ENCODE results near the gene UBE2R2. TPM values are rescaled to one million over a fixed set of nuclear protein-coding genes. Genes with fewer than 3 reads are reported as not detected.
A peak's percentile ranks its signal among the peaks of the same experiment; 100 is the strongest.
"Not testable (repeated sequence)": the region's sequence is repeated elsewhere in the genome, so short reads cannot be mapped to it uniquely, and the experiment has no call there.

Gene UBE2R2
- total and polyA plus RNA-seq, 7 donors, result 20.3 to 62.9 (median 51.3) TPM

DNA sequence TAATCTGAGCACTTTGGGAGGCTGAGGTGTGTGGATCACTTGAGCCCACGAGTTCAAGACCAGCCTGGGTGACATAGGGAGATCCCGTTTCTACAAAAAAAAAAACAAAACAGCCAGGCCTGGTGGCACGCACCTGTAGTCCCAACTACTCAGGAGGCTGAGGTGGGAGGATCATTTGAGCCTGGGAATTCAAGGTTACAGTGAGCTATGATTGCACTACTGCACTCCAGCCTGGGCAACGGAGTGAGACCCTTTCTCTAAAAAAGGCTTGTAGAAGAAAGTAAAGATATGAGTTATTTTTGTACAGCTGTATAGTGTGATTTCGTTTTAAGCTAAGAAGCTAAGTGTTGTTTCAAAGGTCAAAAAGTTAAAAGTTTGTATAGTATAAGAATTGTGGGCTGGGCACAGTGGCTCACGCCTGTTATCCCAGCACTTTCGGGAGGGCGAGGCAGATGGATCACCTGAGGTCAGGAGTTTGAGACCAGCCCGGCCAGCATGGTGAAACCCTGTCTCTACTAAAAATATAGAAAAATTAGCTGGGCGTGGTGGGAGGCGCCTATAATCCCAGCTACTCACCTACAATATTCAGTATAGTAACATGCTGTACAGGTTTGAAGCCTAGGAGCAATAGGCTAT, 18.8 kb downstream of the UBE2R2 start:
- H3K36me3 ChIP-seq (ENCODE audit: insufficient read depth in 1 of 2, low read depth in 1 of 2), result no peaks in the 10 kb centered on the region
- H3K4me3 ChIP-seq, result no peak overlapping the region
- TF ChIP-seq, protein P1, sequence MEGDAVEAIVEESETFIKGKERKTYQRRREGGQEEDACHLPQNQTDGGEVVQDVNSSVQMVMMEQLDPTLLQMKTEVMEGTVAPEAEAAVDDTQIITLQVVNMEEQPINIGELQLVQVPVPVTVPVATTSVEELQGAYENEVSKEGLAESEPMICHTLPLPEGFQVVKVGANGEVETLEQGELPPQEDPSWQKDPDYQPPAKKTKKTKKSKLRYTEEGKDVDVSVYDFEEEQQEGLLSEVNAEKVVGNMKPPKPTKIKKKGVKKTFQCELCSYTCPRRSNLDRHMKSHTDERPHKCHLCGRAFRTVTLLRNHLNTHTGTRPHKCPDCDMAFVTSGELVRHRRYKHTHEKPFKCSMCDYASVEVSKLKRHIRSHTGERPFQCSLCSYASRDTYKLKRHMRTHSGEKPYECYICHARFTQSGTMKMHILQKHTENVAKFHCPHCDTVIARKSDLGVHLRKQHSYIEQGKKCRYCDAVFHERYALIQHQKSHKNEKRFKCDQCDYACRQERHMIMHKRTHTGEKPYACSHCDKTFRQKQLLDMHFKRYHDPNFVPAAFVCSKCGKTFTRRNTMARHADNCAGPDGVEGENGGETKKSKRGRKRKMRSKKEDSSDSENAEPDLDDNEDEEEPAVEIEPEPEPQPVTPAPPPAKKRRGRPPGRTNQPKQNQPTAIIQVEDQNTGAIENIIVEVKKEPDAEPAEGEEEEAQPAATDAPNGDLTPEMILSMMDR (IDR thresholded peaks at IDR 0.05), result no peak
- WGBS, 3 donors, result 69 to 87% (median 74%) methylated on average over 11 of the region's 11 CpGs
- intact Hi-C loops (cut with DNase I), result no loop called here
- peaks cover 38% of the 10 kb centered on the region for H3K4me1 ChIP-seq
- DNase-seq (no peak), ATAC-seq (peak in 2 of 4 donors; percentile 4 to 6)
- peak overlapping the region; percentile 67 for H3K27ac ChIP-seq
- H3K27me3 ChIP-seq (ENCODE audit: insufficient read depth in 3 of 3, low read length in 2 of 3), result no peaks in the 10 kb centered on the region
- H3K9me3 ChIP-seq, result no peaks in the 10 kb centered on the region

DNA sequence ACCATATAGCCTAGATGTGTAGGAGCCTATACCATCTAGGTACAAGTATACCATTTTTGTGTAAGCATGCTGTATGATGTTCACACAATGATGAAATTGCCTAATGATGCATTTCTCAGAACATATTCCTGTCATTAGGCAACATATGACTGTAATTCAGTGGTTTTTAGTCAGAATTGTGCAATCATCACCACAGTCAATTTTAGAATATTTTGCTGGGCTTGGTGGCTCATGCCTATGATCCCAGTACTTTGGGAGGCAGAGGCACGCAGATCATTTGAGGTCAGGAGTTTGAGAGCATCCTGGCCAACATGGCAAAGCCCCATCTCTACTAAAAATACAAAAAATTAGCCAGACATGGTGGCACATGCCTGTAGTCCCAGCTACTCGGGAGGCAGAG, 19.3 kb downstream of the UBE2R2 start:
- H3K27me3 ChIP-seq (ENCODE audit: insufficient read depth in 3 of 3, low read length in 2 of 3); H3K9me3 ChIP-seq; H3K4me3 ChIP-seq; H3K36me3 ChIP-seq (ENCODE audit: insufficient read depth in 1 of 2, low read depth in 1 of 2); intact Hi-C loops (cut with DNase I): not testable (repeated sequence)
- 18 to 39% (median 22%) methylated on average over 2 of the region's 2 CpGs for WGBS, 3 donors
- ATAC-seq (peak; percentile 61 to 82 (median 70)), DNase-seq (peak; percentile 41 to 62)
- Histone ChIP-seq H3K27ac (peak overlapping the region; percentile 67), H3K4me1 (peaks cover 43% of the 10 kb centered on the region)

DNA sequence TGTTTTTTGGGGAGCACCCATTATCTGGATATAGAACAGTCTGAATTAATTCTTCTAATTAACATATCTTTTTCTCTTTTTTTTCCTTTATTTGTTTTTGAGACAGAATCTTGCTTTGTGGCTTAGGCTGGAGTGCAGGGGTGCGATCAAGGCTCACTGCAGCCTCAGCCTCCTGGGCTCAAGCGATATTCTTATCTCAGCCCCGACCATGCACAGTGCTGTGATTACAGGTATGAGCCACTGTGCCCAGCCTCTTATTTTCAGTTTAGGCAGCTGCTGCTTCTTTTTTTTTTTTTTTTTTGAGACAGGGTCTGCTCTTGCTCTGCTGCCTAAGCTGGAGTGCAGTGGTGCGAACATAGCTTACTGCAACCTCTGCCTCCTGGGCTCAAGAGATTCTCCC, 20.2 kb downstream of the UBE2R2 start:
- H3K27ac ChIP-seq, result no peak overlapping the region
- ATAC-seq (no peak), DNase-seq (no peak)
- H3K36me3 ChIP-seq (ENCODE audit: insufficient read depth in 1 of 2, low read depth in 1 of 2), result no peaks in the 10 kb centered on the region
- intact Hi-C loops (cut with DNase I), result no loop called here
- H3K4me1 ChIP-seq, result peaks cover 52% of the 10 kb centered on the region
- 75 to 94% (median 81%) methylated on average over 4 of the region's 4 CpGs for WGBS, 3 donors
- H3K27me3 ChIP-seq (ENCODE audit: insufficient read depth in 3 of 3, low read length in 2 of 3), result no peaks in the 10 kb centered on the region
- TF ChIP-seq, protein P1 (IDR thresholded peaks at IDR 0.05), result no peak
- H3K9me3 ChIP-seq, result no peaks in the 10 kb centered on the region
- H3K4me3 ChIP-seq, result no peak overlapping the region

DNA sequence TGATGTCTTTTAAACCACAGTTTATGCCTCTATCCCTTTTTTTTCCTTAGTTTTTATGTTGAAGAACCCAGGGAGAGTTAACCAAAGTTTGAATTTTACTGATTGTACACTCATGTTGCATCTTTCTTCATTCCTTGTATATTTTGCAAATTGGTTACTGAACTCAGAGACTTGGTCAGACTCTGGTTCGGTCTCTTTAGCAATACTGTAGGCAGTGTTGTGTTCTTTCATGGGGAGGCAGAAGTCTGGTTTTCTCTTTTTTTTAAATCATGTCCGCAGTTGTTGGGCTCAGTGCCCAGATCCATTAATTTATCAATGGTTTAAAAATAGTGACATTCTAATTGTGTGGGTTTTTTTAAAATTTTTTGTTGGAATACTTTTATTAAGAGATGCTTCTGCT, 23.4 kb downstream of the UBE2R2 start:
- H3K4me1 ChIP-seq, result peaks cover 67% of the 10 kb centered on the region
- intact Hi-C loops (cut with DNase I), result no loop called here
- H3K36me3 ChIP-seq (ENCODE audit: insufficient read depth in 1 of 2, low read depth in 1 of 2), result no peaks in the 10 kb centered on the region
- ATAC-seq, result no peak
- H3K9me3 ChIP-seq, result no peaks in the 10 kb centered on the region
- H3K4me3 ChIP-seq, result no peak overlapping the region
- TF ChIP-seq, protein P1 (IDR thresholded peaks at IDR 0.05), result no peak
- no peak overlapping the region for H3K27ac ChIP-seq
- no peak for DNase-seq
- H3K27me3 ChIP-seq (ENCODE audit: insufficient read depth in 3 of 3, low read length in 2 of 3), result no peaks in the 10 kb centered on the region
- 39 to 43% (median 43%) methylated on average over 2 of the region's 2 CpGs for WGBS, 3 donors

DNA sequence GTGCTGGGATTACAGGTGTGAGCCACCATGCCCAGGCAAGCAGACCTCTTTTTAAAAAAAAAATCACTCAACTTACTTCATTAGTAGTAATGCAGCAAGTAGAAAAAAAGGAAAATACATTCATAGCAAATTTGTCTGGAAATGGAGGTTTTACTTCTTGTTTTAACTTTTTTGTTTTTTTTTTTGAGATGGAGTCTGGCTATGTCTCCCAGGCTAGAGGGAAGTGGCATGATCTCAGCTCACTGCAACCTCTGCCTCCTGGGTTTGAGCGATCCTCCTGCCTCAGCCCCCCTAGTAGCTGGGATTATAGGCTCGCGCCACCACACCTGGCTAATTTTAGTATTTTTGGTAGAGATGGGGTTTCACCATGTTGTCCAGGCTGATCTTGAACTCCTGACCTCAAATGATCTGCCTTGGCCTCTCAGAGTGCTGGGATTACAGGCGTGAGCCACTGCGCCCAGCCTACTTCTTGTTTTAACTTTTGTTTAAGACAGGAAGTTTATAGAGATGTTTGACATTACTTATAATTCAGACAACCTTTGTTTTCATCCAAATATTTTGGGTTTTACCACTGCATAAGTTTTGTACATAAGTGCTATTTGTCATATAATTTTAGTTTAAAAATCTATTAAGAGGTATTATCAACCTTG, 26.5 kb downstream of the UBE2R2 start:
- intact Hi-C loops (cut with DNase I), result no loop called here
- DNase-seq (no peak), ATAC-seq (peak in 3 of 4 donors; percentile 13 to 45 (median 23))
- peaks cover 47% of the 10 kb centered on the region for H3K4me1 ChIP-seq
- H3K36me3 ChIP-seq (ENCODE audit: insufficient read depth in 1 of 2, low read depth in 1 of 2), result no peaks in the 10 kb centered on the region
- H3K27ac ChIP-seq, result peak overlapping the region; percentile 59
- TF ChIP-seq, protein P1 (IDR thresholded peaks at IDR 0.05), result no peak
- H3K4me3 ChIP-seq, result no peak overlapping the region
- 28 to 50% (median 28%) methylated on average over 5 of the region's 5 CpGs for WGBS, 3 donors
- no peaks in the 10 kb centered on the region for H3K9me3 ChIP-seq
- no peaks in the 10 kb centered on the region for H3K27me3 ChIP-seq (ENCODE audit: insufficient read depth in 3 of 3, low read length in 2 of 3)

Measured in psoas muscle (tissue), 8 donors.